HG02884 (cell line): ENCODE data around the gene LGALS12.
"Not testable (repeated sequence)": the region's sequence is repeated elsewhere in the genome, so short reads cannot be mapped to it uniquely, and the experiment has no call there.

ENCODE experiments used
- ATAC-seq: cut with Tn5 transposase; IDR thresholded peaks from one replicate; pipeline ENCODE4 v1.9.1; 2021; ENCODE audit warnings: mild to moderate bottlenecking, moderate library complexity; ENCODE audit not compliant: unreplicated experiment

LGALS12 gene

GRCh38 chr11:63504933-63505586, 824 bp upstream of the LGALS12 start:
- ATAC-seq = no peak

GRCh38 chr11:63506876-63507275, 992 bp downstream of the LGALS12 start:
- ATAC-seq = no peak

GRCh38 chr11:63507511-63507910, 1.6 kb downstream of the LGALS12 start:
- no peak for ATAC-seq

GRCh38 chr11:63508009-63508408, 2.1 kb downstream of the LGALS12 start:
- ATAC-seq = no peak

GRCh38 chr11:63508745-63509144, 2.9 kb downstream of the LGALS12 start:
- no peak for ATAC-seq

- ATAC-seq = no peak
Observed at GRCh38 chr11:63510360-63511047, 4.6 kb downstream of the LGALS12 start.

GRCh38 chr11:63511048-63511748, 5.3 kb downstream of the LGALS12 start:
- no peak for ATAC-seq

GRCh38 chr11:63512816-63513215, 6.9 kb downstream of the LGALS12 start:
- no peak for ATAC-seq

GRCh38 chr11:63516109-63516508, 10.2 kb downstream of the LGALS12 start:
- ATAC-seq = no peak

- no peak for ATAC-seq
Observed at GRCh38 chr11:63517156-63517555, 11.3 kb downstream of the LGALS12 start.

- ATAC-seq = no peak
Observed at GRCh38 chr11:63518548-63518947, 12.7 kb downstream of the LGALS12 start.

- ATAC-seq = no peak
Observed at GRCh38 chr11:63520606-63521170, 14.8 kb downstream of the LGALS12 start.

- no peak for ATAC-seq
Observed at GRCh38 chr11:63521896-63522295, 16.0 kb downstream of the LGALS12 start.

- ATAC-seq = no peak
Observed at GRCh38 chr11:63523151-63523550, 17.3 kb downstream of the LGALS12 start.

GRCh38 chr11:63527667-63528066, 21.8 kb downstream of the LGALS12 start:
- no peak for ATAC-seq

- ATAC-seq = not testable (repeated sequence)
Observed at GRCh38 chr11:63528156-63528555, 22.3 kb downstream of the LGALS12 start.

- not testable (repeated sequence) for ATAC-seq
Observed at GRCh38 chr11:63528729-63529278, 22.9 kb downstream of the LGALS12 start.

- not testable (repeated sequence) for ATAC-seq
Observed at GRCh38 chr11:63529373-63529772, 23.5 kb downstream of the LGALS12 start.

GRCh38 chr11:63530021-63530420, 24.1 kb downstream of the LGALS12 start:
- ATAC-seq = no peak

- peak; percentile 59 for ATAC-seq
Observed at GRCh38 chr11:63531074-63531792, 25.3 kb downstream of the LGALS12 start.

- ATAC-seq = no peak
Observed at GRCh38 chr11:63532117-63532516, 26.2 kb downstream of the LGALS12 start.
